CD4-positive, alpha-beta T cell treated with Interferon alpha-2 for 1 hour (primary cell): ENCODE measurements around the gene ZNF580.
A peak's percentile ranks its signal among the peaks of the same experiment; 100 is the strongest.

ENCODE experiments used
- DNase-seq, 2 donors: peaks; one replicate each; pipeline ENCODE4 v3.0.0-alpha.2; 2020 to 2022

ZNF580 gene

GRCh38 chr19:55648585-55649267 is 7.9 kb downstream of the ZNF580 start:
- DNase-seq, result no peak

- no peak for DNase-seq
These were observed 8.7 kb downstream of the ZNF580 start for GRCh38 chr19:55649268-55650125.

GRCh38 chr19:55650126-55650557 is 9.3 kb downstream of the ZNF580 start:
- no peak for DNase-seq

- no peak for DNase-seq
These were observed 9.9 kb downstream of the ZNF580 start for GRCh38 chr19:55650602-55651230.

GRCh38 chr19:55651236-55651635 is 10.4 kb downstream of the ZNF580 start:
- DNase-seq, result no peak

GRCh38 chr19:55652311-55653128 is 11.7 kb downstream of the ZNF580 start:
- no peak for DNase-seq

- DNase-seq, result peak; percentile 99
These were observed 13.0 kb downstream of the ZNF580 start for GRCh38 chr19:55653651-55654322.

GRCh38 chr19:55654323-55654867 is 13.6 kb downstream of the ZNF580 start:
- peak; percentile 100 for DNase-seq

GRCh38 chr19:55654868-55655647 is 14.3 kb downstream of the ZNF580 start, which contains the start of gene U2AF2:
Gene U2AF2, plus strand, starts transcription at chr19:55655035. Its CDS starts 70 bp downstream, at chr19:55655105.
- DNase-seq, result peak; percentile 96 to 97

- DNase-seq, result no peak
These were observed 14.8 kb downstream of the ZNF580 start for GRCh38 chr19:55655648-55656040.

GRCh38 chr19:55656552-55656951 is 15.8 kb downstream of the ZNF580 start:
- DNase-seq, result no peak

- DNase-seq, result peak in 1 of 2 donors; percentile 32
These were observed 16.4 kb downstream of the ZNF580 start for GRCh38 chr19:55656988-55657747.

- DNase-seq, result no peak
These were observed 18.2 kb downstream of the ZNF580 start for GRCh38 chr19:55658846-55659459.

- no peak for DNase-seq
These were observed 19.0 kb downstream of the ZNF580 start for GRCh38 chr19:55659822-55660221.

- DNase-seq, result no peak
These were observed 19.6 kb downstream of the ZNF580 start for GRCh38 chr19:55660404-55660803.

- no peak for DNase-seq
These were observed 20.2 kb downstream of the ZNF580 start for GRCh38 chr19:55660991-55661390.

GRCh38 chr19:55661826-55662225 is 21.0 kb downstream of the ZNF580 start:
- no peak for DNase-seq

GRCh38 chr19:55663846-55664536 is 23.2 kb downstream of the ZNF580 start:
- no peak for DNase-seq
